Measurements from ENCODE around the gene EDA. TPM values are rescaled to one million over a fixed set of nuclear protein-coding genes. Genes with fewer than 3 reads are reported as not detected.

The EDA gene
- total and polyA plus RNA-seq, 10 of the 15 experiments (the other 5 are each of a cell fraction or from before 2014, with no cell fraction given) = 0.06 TPM; not detected in 9

DNA sequence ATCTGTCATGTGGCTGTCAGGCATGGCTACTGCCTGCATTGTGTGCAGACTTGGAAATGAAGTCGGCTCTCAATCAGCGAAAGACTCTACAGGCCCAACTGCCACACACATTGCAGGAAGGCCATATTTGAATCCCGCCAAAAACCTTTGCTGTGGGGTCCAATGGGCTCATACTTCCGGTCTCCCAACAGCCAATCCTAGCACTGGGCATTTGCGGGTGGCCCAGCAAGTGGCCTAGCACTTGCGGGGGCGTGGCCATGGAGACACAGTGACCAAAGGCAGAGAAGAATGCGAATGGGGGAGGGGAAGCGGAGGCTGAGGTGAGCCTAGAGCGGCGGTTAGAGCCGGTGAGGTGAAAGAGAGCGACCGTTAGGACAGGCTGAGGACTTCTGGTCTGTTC lies 446.2 kb downstream of the EDA start, which contains the start of gene OTUD6A:
TSS of gene OTUD6A (plus strand) at position 382 of the 400 bp plus-strand sequence. CDS start 68 bp downstream, outside the sequence.
- intact Hi-C loops (cut with micrococcal nuclease; ENCODE audit: unreplicated experiment) = no loop called here
- WGBS (ENCODE audit: insufficient coverage, insufficient replicate concordance, low lambda C conversion rate, missing lambda C conversion rate) = 66% methylated on average over 14 of the region's 14 CpGs
- TF ChIP-seq EP300 (IDR thresholded peaks at IDR 0.05; ENCODE audit: borderline replicate concordance in 1 of 2, control insufficient read depth in 1 of 2, low read depth in 2 of 2, low read length in 2 of 2) (no peak), FOXK2 (IDR thresholded peaks at IDR 0.05) (no peak), EZH2 (IDR thresholded peaks at IDR 0.05; ENCODE audit: borderline replicate concordance, control insufficient read depth, low read depth, low read length) (no peak), EGR1 (IDR thresholded peaks at IDR 0.05; ENCODE audit: borderline replicate concordance in 1 of 2, low read depth in 2 of 2, low read length in 2 of 2) (no peak), NBN (IDR thresholded peaks at IDR 0.05) (no peak), GABPA (IDR thresholded peaks at IDR 0.05; ENCODE audit: low read depth) (no peak), MYB (IDR thresholded peaks at IDR 0.05; ENCODE audit: borderline replicate concordance, low read depth, low read length) (no peak), TCF3 (IDR thresholded peaks at IDR 0.05; ENCODE audit: borderline replicate concordance, insufficient read depth, low read depth, low read length) (no peak), ZNF24 (IDR thresholded peaks at IDR 0.05) (no peak)
- TF ChIP-seq, protein P1, sequence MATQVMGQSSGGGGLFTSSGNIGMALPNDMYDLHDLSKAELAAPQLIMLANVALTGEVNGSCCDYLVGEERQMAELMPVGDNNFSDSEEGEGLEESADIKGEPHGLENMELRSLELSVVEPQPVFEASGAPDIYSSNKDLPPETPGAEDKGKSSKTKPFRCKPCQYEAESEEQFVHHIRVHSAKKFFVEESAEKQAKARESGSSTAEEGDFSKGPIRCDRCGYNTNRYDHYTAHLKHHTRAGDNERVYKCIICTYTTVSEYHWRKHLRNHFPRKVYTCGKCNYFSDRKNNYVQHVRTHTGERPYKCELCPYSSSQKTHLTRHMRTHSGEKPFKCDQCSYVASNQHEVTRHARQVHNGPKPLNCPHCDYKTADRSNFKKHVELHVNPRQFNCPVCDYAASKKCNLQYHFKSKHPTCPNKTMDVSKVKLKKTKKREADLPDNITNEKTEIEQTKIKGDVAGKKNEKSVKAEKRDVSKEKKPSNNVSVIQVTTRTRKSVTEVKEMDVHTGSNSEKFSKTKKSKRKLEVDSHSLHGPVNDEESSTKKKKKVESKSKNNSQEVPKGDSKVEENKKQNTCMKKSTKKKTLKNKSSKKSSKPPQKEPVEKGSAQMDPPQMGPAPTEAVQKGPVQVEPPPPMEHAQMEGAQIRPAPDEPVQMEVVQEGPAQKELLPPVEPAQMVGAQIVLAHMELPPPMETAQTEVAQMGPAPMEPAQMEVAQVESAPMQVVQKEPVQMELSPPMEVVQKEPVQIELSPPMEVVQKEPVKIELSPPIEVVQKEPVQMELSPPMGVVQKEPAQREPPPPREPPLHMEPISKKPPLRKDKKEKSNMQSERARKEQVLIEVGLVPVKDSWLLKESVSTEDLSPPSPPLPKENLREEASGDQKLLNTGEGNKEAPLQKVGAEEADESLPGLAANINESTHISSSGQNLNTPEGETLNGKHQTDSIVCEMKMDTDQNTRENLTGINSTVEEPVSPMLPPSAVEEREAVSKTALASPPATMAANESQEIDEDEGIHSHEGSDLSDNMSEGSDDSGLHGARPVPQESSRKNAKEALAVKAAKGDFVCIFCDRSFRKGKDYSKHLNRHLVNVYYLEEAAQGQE (IDR thresholded peaks at IDR 0.05; ENCODE audit: low read depth, low read length) = no peak
- TF ChIP-seq, protein P2, sequence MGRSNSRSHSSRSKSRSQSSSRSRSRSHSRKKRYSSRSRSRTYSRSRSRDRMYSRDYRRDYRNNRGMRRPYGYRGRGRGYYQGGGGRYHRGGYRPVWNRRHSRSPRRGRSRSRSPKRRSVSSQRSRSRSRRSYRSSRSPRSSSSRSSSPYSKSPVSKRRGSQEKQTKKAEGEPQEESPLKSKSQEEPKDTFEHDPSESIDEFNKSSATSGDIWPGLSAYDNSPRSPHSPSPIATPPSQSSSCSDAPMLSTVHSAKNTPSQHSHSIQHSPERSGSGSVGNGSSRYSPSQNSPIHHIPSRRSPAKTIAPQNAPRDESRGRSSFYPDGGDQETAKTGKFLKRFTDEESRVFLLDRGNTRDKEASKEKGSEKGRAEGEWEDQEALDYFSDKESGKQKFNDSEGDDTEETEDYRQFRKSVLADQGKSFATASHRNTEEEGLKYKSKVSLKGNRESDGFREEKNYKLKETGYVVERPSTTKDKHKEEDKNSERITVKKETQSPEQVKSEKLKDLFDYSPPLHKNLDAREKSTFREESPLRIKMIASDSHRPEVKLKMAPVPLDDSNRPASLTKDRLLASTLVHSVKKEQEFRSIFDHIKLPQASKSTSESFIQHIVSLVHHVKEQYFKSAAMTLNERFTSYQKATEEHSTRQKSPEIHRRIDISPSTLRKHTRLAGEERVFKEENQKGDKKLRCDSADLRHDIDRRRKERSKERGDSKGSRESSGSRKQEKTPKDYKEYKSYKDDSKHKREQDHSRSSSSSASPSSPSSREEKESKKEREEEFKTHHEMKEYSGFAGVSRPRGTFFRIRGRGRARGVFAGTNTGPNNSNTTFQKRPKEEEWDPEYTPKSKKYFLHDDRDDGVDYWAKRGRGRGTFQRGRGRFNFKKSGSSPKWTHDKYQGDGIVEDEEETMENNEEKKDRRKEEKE (IDR thresholded peaks at IDR 0.05) = no peak
- TF ChIP-seq, protein P3, sequence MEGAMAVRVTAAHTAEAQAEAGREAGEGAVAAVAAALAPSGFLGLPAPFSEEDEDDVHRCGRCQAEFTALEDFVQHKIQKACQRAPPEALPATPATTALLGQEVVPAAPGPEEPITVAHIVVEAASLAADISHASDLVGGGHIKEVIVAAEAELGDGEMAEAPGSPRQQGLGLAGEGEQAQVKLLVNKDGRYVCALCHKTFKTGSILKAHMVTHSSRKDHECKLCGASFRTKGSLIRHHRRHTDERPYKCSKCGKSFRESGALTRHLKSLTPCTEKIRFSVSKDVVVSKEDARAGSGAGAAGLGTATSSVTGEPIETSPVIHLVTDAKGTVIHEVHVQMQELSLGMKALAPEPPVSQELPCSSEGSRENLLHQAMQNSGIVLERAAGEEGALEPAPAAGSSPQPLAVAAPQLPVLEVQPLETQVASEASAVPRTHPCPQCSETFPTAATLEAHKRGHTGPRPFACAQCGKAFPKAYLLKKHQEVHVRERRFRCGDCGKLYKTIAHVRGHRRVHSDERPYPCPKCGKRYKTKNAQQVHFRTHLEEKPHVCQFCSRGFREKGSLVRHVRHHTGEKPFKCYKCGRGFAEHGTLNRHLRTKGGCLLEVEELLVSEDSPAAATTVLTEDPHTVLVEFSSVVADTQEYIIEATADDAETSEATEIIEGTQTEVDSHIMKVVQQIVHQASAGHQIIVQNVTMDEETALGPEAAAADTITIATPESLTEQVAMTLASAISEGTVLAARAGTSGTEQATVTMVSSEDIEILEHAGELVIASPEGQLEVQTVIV (IDR thresholded peaks at IDR 0.05; ENCODE audit: borderline replicate concordance, partially characterized antibody) = no peak
- TF ChIP-seq, protein P4, sequence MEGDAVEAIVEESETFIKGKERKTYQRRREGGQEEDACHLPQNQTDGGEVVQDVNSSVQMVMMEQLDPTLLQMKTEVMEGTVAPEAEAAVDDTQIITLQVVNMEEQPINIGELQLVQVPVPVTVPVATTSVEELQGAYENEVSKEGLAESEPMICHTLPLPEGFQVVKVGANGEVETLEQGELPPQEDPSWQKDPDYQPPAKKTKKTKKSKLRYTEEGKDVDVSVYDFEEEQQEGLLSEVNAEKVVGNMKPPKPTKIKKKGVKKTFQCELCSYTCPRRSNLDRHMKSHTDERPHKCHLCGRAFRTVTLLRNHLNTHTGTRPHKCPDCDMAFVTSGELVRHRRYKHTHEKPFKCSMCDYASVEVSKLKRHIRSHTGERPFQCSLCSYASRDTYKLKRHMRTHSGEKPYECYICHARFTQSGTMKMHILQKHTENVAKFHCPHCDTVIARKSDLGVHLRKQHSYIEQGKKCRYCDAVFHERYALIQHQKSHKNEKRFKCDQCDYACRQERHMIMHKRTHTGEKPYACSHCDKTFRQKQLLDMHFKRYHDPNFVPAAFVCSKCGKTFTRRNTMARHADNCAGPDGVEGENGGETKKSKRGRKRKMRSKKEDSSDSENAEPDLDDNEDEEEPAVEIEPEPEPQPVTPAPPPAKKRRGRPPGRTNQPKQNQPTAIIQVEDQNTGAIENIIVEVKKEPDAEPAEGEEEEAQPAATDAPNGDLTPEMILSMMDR (IDR thresholded peaks at IDR 0.05 in 2 of 3, conservative IDR thresholded peaks at IDR 0.05 in 1 of 3; ENCODE audit: control insufficient read depth in 2 of 3, extremely low read depth in 1 of 3, insufficient read depth in 1 of 3, low read depth in 3 of 3, low read length in 3 of 3) = no peak

More for the DNA sequence above, 446.2 kb downstream of the EDA start, which contains the start of gene OTUD6A:
- Histone ChIP-seq H3K9ac (ENCODE audit: control insufficient read depth, insufficient read depth, low read length) (no peak within 1 kb of the TSS), H3K27ac (ENCODE audit: control insufficient read depth, insufficient read depth) (no peak within 1 kb of the TSS), H3K9me3 (replicated peaks; ENCODE audit: control insufficient read depth, insufficient read depth, low read length) (no peaks in the 10 kb centered on the region; the same call in 2 of the 3 replicates), H3K79me2 (ENCODE audit: control insufficient read depth, insufficient read depth, low read length) (no peaks in the 10 kb centered on the region), H3K4me2 (ENCODE audit: control insufficient read depth, insufficient read depth) (no peak within 1 kb of the TSS), H3K36me3 (ENCODE audit: control insufficient read depth in 2 of 2, insufficient read depth in 2 of 2, low read length in 1 of 2) (no peaks in the 10 kb centered on the region), H4K20me1 (ENCODE audit: control insufficient read depth, insufficient read depth) (no peaks in the 10 kb centered on the region), H3K27me3 (replicated peaks in 1 of 2; ENCODE audit: control insufficient read depth in 2 of 2, insufficient read depth in 2 of 2, low read length in 1 of 2) (no peaks in the 10 kb centered on the region), H3K4me1 (ENCODE audit: control insufficient read depth, insufficient read depth, low read length) (no peaks in the 10 kb centered on the region), H2AFZ (ENCODE audit: control insufficient read depth, low read depth, low read length) (no peak within 1 kb of the TSS), H3K4me3 (no peak within 1 kb of the TSS)
- SMC1A ChIA-PET (ENCODE audit: uncharacterized antibody, unreplicated experiment) = no interaction called here
- in situ Hi-C loops (cut with MboI) = no loop called here
- RAD21 ChIA-PET (ENCODE audit: unreplicated experiment) = no interaction called here
- CTCF ChIA-PET = no interaction called here
- no peak for ATAC-seq
- DNase-seq (ENCODE audit: low read depth, low spot score) = no peak
- POLR2A ChIA-PET = no interaction called here
- no TSS peak for BruUV-seq (replicated peaks)
- no peak for FAIRE-seq
